NT2/D1 (cell line): ENCODE measurements around the gene TLCD2.

Source experiments
- DNase-seq: peaks from one replicate; pipeline ENCODE4 v3.0.0-alpha.2; 2011; ENCODE audit warnings: low read depth, low spot score
- H3K27me3 ChIP-seq: 2 replicates; pipeline ENCODE4 v1.6.0; 2011; ENCODE audit warnings: mild to moderate bottlenecking; ENCODE audit not compliant: insufficient read length, insufficient read depth
- H3K36me3 ChIP-seq: 2 replicates; pipeline ENCODE4 v1.6.1; 2011; ENCODE audit warnings: mild to moderate bottlenecking, low read length, mixed read lengths; ENCODE audit not compliant: insufficient read depth, insufficient read length
- H3K4me1 ChIP-seq: 2 replicates; pipeline ENCODE4 v1.5.1; 2011; ENCODE audit not compliant: insufficient read depth, insufficient read length
- H3K4me3 ChIP-seq: 2 replicates; pipeline ENCODE4 v1.5.1; 2011; ENCODE audit warnings: low read depth; ENCODE audit not compliant: insufficient read length
- H3K9ac ChIP-seq: 2 replicates; pipeline ENCODE4 v1.6.0; 2011; ENCODE audit warnings: low read depth; ENCODE audit not compliant: insufficient read length
- H3K9me3 ChIP-seq: 2 replicates; pipeline ENCODE4 v1.5.1; 2011; ENCODE audit warnings: mild to moderate bottlenecking, low read length; ENCODE audit not compliant: insufficient read depth
- SUZ12 ChIP-seq: IDR thresholded peaks from 2 replicates; pipeline ENCODE4 v1.6.1; 2011; ENCODE audit not compliant: insufficient read length, insufficient read depth; ENCODE audit errors: extremely low read depth
- YY1 ChIP-seq: IDR thresholded peaks from 2 replicates; pipeline ENCODE4 v1.6.1; 2011; ENCODE audit not compliant: insufficient read length, insufficient read depth
- ZNF274 ChIP-seq: IDR thresholded peaks from 2 replicates; pipeline ENCODE4 v1.6.1; 2011; ENCODE audit warnings: mild to moderate bottlenecking, low read depth, low read length

Gene TLCD2

DNA sequence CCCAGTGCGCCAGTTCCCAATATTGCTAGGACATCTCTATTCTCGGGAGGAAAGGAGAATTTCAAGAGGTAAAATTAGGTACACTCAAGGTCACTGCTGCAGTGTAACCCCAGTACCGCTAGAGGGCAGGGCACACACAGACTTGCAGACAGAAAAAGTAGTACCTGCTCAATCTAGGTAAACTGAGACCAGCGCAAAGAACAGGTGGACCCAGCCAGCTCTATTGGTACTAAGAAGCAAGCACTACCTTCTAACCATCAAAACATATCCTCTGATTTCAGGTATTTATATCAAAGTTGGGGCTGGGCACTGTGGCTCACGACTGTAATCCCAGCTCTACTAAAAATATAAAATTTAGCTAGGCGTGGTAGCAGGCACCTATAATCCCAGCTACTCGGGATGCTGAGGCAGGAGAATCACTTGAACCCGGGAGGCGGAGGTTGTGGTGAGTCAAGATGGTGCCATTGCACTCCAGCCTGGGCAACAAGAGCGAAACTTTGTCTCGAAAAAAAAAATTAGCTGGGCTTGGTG is 10.7 kb upstream of the TLCD2 start:
- Histone ChIP-seq H3K27me3 (no peaks in the 10 kb centered on the region), H3K9me3 (no peaks in the 10 kb centered on the region), H3K9ac (no peak overlapping the region), H3K4me3 (no peak overlapping the region), H3K36me3 (peaks cover 1% of the 10 kb centered on the region), H3K4me1 (peaks cover 11% of the 10 kb centered on the region)
- no peak for TF ChIP-seq SUZ12
- no peak for TF ChIP-seq YY1
- TF ChIP-seq ZNF274: no peak
- no peak for DNase-seq

GRCh38 chr17:1718362-1719165 is 8.4 kb upstream of the TLCD2 start:
- Histone ChIP-seq H3K36me3 (peaks cover 8% of the 10 kb centered on the region), H3K27me3 (no peaks in the 10 kb centered on the region), H3K4me3 (no peak overlapping the region), H3K9ac (no peak overlapping the region), H3K9me3 (no peaks in the 10 kb centered on the region), H3K4me1 (peaks cover 14% of the 10 kb centered on the region)
- DNase-seq: no peak
- no peak for TF ChIP-seq SUZ12

DNA sequence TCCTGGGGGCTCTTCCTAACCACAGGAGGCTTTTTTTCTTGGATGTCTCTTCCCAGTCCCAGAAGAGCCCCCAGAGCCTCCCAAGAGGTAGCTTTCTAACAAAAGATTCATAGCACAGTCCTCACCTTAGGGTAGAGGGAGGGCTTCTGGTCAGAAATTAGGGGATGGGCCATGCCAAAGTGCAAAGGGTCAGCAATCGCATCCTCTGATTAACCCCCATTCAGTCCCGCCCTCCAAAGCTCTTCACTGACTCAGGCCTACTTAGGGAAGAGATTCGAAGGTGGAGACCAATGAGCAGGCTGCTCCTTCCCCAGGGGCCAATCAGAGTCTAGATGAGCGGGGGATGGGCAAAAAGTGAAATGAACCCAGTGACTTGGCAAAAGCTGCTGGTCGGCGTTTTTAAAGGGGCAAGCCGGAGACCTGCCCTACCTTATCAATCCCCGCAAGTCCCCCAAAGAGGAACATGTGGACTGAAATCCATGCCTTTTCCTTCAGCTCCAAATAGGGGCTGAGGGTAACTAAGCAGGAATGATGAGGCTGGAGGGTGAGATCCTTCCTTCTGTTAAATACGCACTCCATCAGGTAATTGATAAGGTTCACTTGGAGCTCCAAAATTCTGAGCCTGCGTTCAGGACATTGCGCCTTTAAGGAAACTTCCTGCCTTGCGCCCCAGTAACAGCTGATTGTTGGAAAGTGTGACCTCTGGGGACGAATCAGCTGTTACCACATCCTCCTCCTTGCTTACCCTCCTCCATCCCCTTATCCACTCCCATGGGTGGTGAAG is 6.9 kb upstream of the TLCD2 start:
- Histone ChIP-seq H3K4me3 (peak overlapping the region; percentile 88), H3K9ac (peak overlapping the region; percentile 95), H3K27me3 (no peaks in the 10 kb centered on the region), H3K36me3 (peaks cover 22% of the 10 kb centered on the region), H3K4me1 (peaks cover 24% of the 10 kb centered on the region), H3K9me3 (no peaks in the 10 kb centered on the region)
- DNase-seq: peak; percentile 96
- TF ChIP-seq ZNF274 (no peak), SUZ12 (no peak), YY1 (no peak)

DNA sequence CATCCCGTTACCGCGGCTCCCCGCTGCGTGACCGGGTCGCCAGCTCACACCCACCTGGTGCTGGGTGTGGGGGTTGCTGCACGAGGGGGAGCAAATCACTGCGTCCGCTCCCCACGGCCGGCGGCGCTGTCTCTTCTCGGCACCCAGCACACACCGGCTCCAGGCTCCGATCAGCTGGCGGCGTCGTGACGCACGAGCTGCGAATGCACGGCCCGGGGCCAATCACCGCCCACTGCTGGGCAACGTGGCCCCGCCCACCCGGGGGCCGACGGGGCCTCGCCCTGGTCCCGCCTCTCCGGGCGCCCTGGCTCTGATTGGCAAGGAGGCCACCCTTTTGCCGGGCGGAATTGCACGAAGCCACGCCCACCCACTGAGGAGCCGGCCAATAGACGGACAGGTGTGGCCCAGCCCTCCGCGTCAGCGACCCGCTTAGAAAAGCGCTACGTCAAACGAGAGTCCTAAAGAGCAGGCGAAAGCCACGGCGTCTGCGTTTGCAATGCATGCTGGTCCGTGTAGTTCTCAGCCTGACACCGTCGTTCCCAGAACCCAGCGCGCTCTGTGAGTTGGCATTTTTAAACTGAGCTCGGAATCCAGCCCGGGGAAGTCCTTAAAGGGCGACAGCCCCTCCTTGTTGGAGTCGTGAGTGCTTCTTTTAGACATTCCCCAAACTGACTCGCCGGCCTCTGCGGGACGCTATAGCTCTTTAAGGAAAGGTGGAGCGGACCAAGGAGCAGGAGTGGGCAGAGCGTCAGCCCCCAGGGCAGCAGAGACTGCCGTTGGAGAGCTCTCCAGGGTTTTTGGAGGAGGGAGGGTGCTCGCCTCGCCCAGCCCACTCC is 6.1 kb upstream of the TLCD2 start:
- peak; percentile 98 for DNase-seq
- Histone ChIP-seq H3K4me1 (peaks cover 24% of the 10 kb centered on the region), H3K27me3 (no peaks in the 10 kb centered on the region), H3K4me3 (peak overlapping the region; percentile 88), H3K36me3 (peaks cover 27% of the 10 kb centered on the region), H3K9ac (peak overlapping the region; percentile 95), H3K9me3 (no peaks in the 10 kb centered on the region)
- no peak for TF ChIP-seq SUZ12
- no peak for TF ChIP-seq ZNF274
- TF ChIP-seq YY1: no peak

- H3K9ac ChIP-seq: peak overlapping the region; percentile 74
- H3K36me3 ChIP-seq: peaks cover 27% of the 10 kb centered on the region
- H3K4me1 ChIP-seq: peaks cover 24% of the 10 kb centered on the region
- H3K4me3 ChIP-seq: peak overlapping the region; percentile 74
- no peaks in the 10 kb centered on the region for H3K9me3 ChIP-seq
- no peak for DNase-seq
- TF ChIP-seq SUZ12 (no peak), YY1 (no peak), ZNF274 (no peak)
- H3K27me3 ChIP-seq: no peaks in the 10 kb centered on the region
Measured at GRCh38 chr17:1715803-1716075, 5.6 kb upstream of the TLCD2 start.

DNA sequence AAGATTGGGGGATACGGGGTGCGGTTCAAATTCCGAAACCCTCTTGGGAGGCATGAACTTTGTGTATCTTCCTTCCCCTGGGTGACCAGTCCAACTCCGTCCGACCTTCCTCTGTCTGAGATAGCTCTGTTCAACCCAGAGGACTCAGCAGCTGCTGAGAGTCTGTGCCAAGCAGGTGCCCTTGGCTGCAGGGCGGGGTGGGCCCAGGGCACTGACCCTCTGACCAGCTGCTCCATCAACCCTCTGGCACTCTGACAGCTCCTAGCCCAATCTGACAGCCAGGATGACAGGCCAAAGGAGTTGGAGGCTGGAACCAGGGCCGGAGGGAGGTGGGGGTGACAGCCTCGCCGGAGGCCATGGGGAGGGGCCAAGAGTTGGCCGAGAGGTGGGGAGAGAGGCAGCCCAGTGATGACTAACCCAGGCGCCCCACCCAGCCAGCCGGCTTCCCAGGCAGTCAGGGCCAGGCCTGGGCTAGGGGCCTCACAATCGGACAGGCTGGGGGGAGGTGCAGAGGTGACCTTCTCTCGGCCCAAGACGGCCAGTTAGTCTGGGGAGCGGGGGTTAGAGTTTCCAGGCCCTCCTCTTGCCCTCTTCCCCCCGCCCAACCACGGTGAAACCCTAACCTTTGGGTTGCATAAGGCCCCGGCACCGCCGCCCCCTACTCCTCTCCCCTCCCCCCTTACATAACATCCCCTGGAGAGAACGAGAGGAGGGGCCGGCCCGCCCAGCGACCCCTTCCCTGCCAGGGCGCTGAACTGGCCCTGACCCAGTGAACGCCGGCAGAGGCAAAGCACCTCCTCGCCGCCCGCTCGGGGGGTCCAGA is 5.0 kb upstream of the TLCD2 start:
- DNase-seq: no peak
- H3K9me3 ChIP-seq: no peaks in the 10 kb centered on the region
- peak overlapping the region; percentile 59 for H3K4me3 ChIP-seq

More for the DNA sequence above, 5.0 kb upstream of the TLCD2 start:
- Histone ChIP-seq H3K27me3 (no peaks in the 10 kb centered on the region), H3K9ac (peak overlapping the region; percentile 72), H3K4me1 (peaks cover 23% of the 10 kb centered on the region), H3K36me3 (peaks cover 27% of the 10 kb centered on the region)
- TF ChIP-seq SUZ12 (no peak), ZNF274 (no peak), YY1 (no peak)
